CD4-positive, alpha-beta memory T cell (primary cell): ENCODE measurements around the gene PLAAT3. TPM values are rescaled to one million over a fixed set of nuclear protein-coding genes. Genes with fewer than 3 reads are reported as not detected.
"Not testable (repeated sequence)": the region's sequence is repeated elsewhere in the genome, so short reads cannot be mapped to it uniquely, and the experiment has no call there.

Source experiments
- CTCF ChIA-PET: fragments of 350-600 bp; sonication (Branson Sonifier 250); formaldehyde crosslinking; loops from one replicate; lab custom pipeline; 2021; ENCODE audit warnings: inconsistent platforms; ENCODE audit not compliant: partially characterized antibody; lab: Charles Lee
- POLR2A ChIA-PET: fragments of 350-600 bp; sonication (Branson Sonifier 250); formaldehyde crosslinking; loops from one replicate; lab custom pipeline; 2021; ENCODE audit not compliant: partially characterized antibody; lab: Charles Lee
- DNase-seq, 5 donors: peaks; one replicate each; pipeline versions ENCODE4 v3.0.0 to v3.0.0-alpha.2; 2020 to 2022; ENCODE audit warnings: mixed read lengths in 1 of 5
- H3K27ac ChIP-seq: one replicate; pipeline ENCODE4 v1.7.0; 2013; ENCODE audit warnings: low read depth, low read length
- H3K27me3 ChIP-seq: 2 replicates; pipeline ENCODE4 v1.7.0; 2013; ENCODE audit warnings: mild to moderate bottlenecking, low read length, moderate library complexity; ENCODE audit not compliant: insufficient read depth
- H3K36me3 ChIP-seq: 2 replicates; pipeline ENCODE4 v1.7.0; 2013; ENCODE audit warnings: mild to moderate bottlenecking, low read length, moderate library complexity; ENCODE audit not compliant: insufficient read depth
- H3K4me1 ChIP-seq: 2 replicates; pipeline ENCODE4 v1.7.0; 2013; ENCODE audit warnings: mild to moderate bottlenecking, low read length, moderate library complexity; ENCODE audit not compliant: insufficient read depth
- H3K4me3 ChIP-seq, 2 donors: one replicate each; pipeline ENCODE4 v1.7.0; 2013; ENCODE audit warnings: low read length in 2 of 2, mild to moderate bottlenecking in 1 of 2
- H3K9me3 ChIP-seq, 2 donors: one replicate each; pipeline ENCODE4 v1.7.0; 2013; ENCODE audit warnings: low read length in 2 of 2, control low read depth in 1 of 2; ENCODE audit not compliant: control insufficient read depth in 1 of 2
- H3K27ac Mint-ChIP-seq, 7 donors: one replicate each; pipeline ENCODE4 v1.8.0; 2020 to 2021; ENCODE audit warnings: mixed read lengths in 7 of 7, mild to moderate bottlenecking in 6 of 7, inconsistent platforms in 3 of 7, moderate library complexity in 3 of 7
- H3K27me3 Mint-ChIP-seq, 2 donors: one replicate each; pipeline ENCODE4 v1.8.0; 2020 to 2021; ENCODE audit warnings: mixed read lengths in 2 of 2
- H3K36me3 Mint-ChIP-seq, 2 donors: one replicate each; pipeline ENCODE4 v1.8.0; 2020 to 2021; ENCODE audit warnings: mixed read lengths in 2 of 2, inconsistent platforms in 1 of 2, mild to moderate bottlenecking in 1 of 2
- H3K4me1 Mint-ChIP-seq, 4 donors: one replicate each; pipeline ENCODE4 v1.8.0; 2020 to 2021; ENCODE audit warnings: mixed read lengths in 4 of 4, mild to moderate bottlenecking in 1 of 4
- H3K4me3 Mint-ChIP-seq, 8 donors: one replicate each; pipeline ENCODE4 v1.8.0; 2020 to 2021; ENCODE audit warnings: mixed read lengths in 8 of 8, mild to moderate bottlenecking in 7 of 8, moderate library complexity in 6 of 8, inconsistent platforms in 3 of 8
- H3K9me3 Mint-ChIP-seq, 8 donors: one replicate each; pipeline ENCODE4 v1.8.0; 2020 to 2021; ENCODE audit warnings: mixed read lengths in 8 of 8, mild to moderate bottlenecking in 5 of 8, inconsistent platforms in 3 of 8, moderate library complexity in 1 of 8
- intact Hi-C: fragments of 100-400 bp; cut with micrococcal nuclease; formaldehyde crosslinking; loops from one replicate; pipeline ENCODE4 v1.15.1; 2023
- polyA plus RNA-seq, 2 donors: library from polyadenylated mRNA; unstranded; fragments of 300-500 nt; fragmentation: Illumina TruSeq; gene quantifications; one replicate each; pipeline ENCODE4 v1.2.3, GENCODE V29; 2021
- total RNA-seq, 2 experiments: library from RNA; stranded (reverse); gene quantifications; one replicate each; pipeline ENCODE4 v1.2.3, GENCODE V29; 2021

The PLAAT3 gene
- total and polyA plus RNA-seq, 4 experiments from 2014 or later = 3.6 to 9.2 (median 6.1) TPM

- Mint-ChIP-seq H3K4me1 (peaks cover 10 to 24% (median 13%) of the 10 kb centered on the region in 4 donors), H3K27ac (peak overlapping the region in 4 of 7 donors; percentile 14 to 91 (median 47)), H3K27me3 (no peaks in the 10 kb centered on the region), H3K36me3 (peaks cover 35 to 48% of the 10 kb centered on the region in 2 donors), H3K4me3 (no peak overlapping the region), H3K9me3 (no peaks in the 10 kb centered on the region)
- Histone ChIP-seq H3K27ac (no peak overlapping the region), H3K4me3 (no peak overlapping the region), H3K9me3 (no peaks in the 10 kb centered on the region), H3K36me3 (peaks cover 26% of the 10 kb centered on the region), H3K4me1 (no peaks in the 10 kb centered on the region), H3K27me3 (no peaks in the 10 kb centered on the region)
- ChIA-PET POLR2A (interaction anchor here (1.0 kb wide), 1 partner anchor 32 kb away, joined by 3 read pairs; no protein-coding TSS in a partner anchor), CTCF (interaction anchor here (0.7 to 8.6 kb wide), 19 partner anchors 10 to 616 kb away, joined by 3 to 191 read pairs (median 4); partner anchors contain the start of genes ATL3, LGALS12, PLAAT4 and ZFTA)
- peak in 3 of 5 donors; percentile 9 to 20 (median 11) for DNase-seq
- intact Hi-C loops = loop anchor here (1.0 to 5.0 kb wide), 2 partner anchors 99 to 102 kb away; partner anchors contain the start of gene PLAAT4
These were observed 25.1 kb upstream of the PLAAT3 start for GRCh38 chr11:63639199-63639832.

- H3K4me3 Mint-ChIP-seq, H3K9me3 Mint-ChIP-seq, POLR2A ChIA-PET, H3K27ac Mint-ChIP-seq, H3K4me3 ChIP-seq, H3K27me3 Mint-ChIP-seq, H3K27me3 ChIP-seq, H3K4me1 ChIP-seq, H3K9me3 ChIP-seq, H3K27ac ChIP-seq, DNase-seq: not testable (repeated sequence)
- Mint-ChIP-seq H3K36me3 (peaks cover 29 to 43% of the 10 kb centered on the region in 2 donors), H3K4me1 (peaks cover 10 to 24% (median 13%) of the 10 kb centered on the region in 4 donors)
- H3K36me3 ChIP-seq = peaks cover 25% of the 10 kb centered on the region
- intact Hi-C loops = loop anchor here (5.0 kb wide), 1 partner anchor 101 kb away; the partner anchor contains the start of gene PLAAT4
- CTCF ChIA-PET = interaction anchor here (1.1 to 8.6 kb wide), 20 partner anchors 10 to 615 kb away, joined by 3 to 191 read pairs (median 4); partner anchors contain the start of genes ATL3, PLAAT4 and ZFTA
These were observed 24.2 kb upstream of the PLAAT3 start for GRCh38 chr11:63638436-63638835.

- POLR2A ChIA-PET = interaction anchor here (0.7 to 1.8 kb wide), 3 partner anchors 22 to 156 kb away, joined by 3 to 8 read pairs (median 5); partner anchors contain the start of gene PLAAT3
- Mint-ChIP-seq H3K4me3 (no peak overlapping the region), H3K27ac (peak overlapping the region in 1 of 7 donors; percentile 7)
These were observed 21.7 kb upstream of the PLAAT3 start for GRCh38 chr11:63635762-63636465.

GRCh38 chr11:63629426-63629825 is 15.2 kb upstream of the PLAAT3 start:
- ChIA-PET CTCF (interaction anchor here (1.3 to 3.8 kb wide), 4 partner anchors 8 to 150 kb away, joined by 4 to 23 read pairs (median 5); no protein-coding TSS in a partner anchor), POLR2A (no interaction called here)
- intact Hi-C loops = no loop called here
- no peak overlapping the region for H3K4me3 ChIP-seq
- H3K27ac ChIP-seq = no peak overlapping the region
- no peaks in the 10 kb centered on the region for H3K9me3 Mint-ChIP-seq
- no peaks in the 10 kb centered on the region for H3K27me3 Mint-ChIP-seq
- peak overlapping the region in 2 of 7 donors; percentile 21 to 41 for H3K27ac Mint-ChIP-seq
- H3K9me3 ChIP-seq = no peaks in the 10 kb centered on the region
- H3K4me1 Mint-ChIP-seq = peaks cover 0 to 1% (median 0%) of the 10 kb centered on the region in 4 donors
- no peak for DNase-seq
- no peaks in the 10 kb centered on the region for H3K27me3 ChIP-seq
- H3K4me3 Mint-ChIP-seq = no peak overlapping the region
- peaks cover 23% of the 10 kb centered on the region for H3K36me3 ChIP-seq
- H3K4me1 ChIP-seq = no peaks in the 10 kb centered on the region
- H3K36me3 Mint-ChIP-seq = peaks cover 30 to 46% of the 10 kb centered on the region in 2 donors

More at GRCh38 chr11:63635762-63636465, 21.7 kb upstream of the PLAAT3 start:
- DNase-seq = peak; percentile 56 to 69 (median 66)
- peaks cover 10 to 14% (median 10%) of the 10 kb centered on the region in 4 donors for H3K4me1 Mint-ChIP-seq
- intact Hi-C loops = loop anchor here (1.0 to 5.0 kb wide), 3 partner anchors 99 to 601 kb away; partner anchors contain the start of gene PLAAT4
- H3K4me1 ChIP-seq = no peaks in the 10 kb centered on the region
- H3K27ac ChIP-seq = no peak overlapping the region
- no peaks in the 10 kb centered on the region for H3K27me3 ChIP-seq
- peaks cover 22 to 39% of the 10 kb centered on the region in 2 donors for H3K36me3 Mint-ChIP-seq
- H3K9me3 Mint-ChIP-seq = no peaks in the 10 kb centered on the region
- peaks cover 21% of the 10 kb centered on the region for H3K36me3 ChIP-seq
- H3K4me3 ChIP-seq = no peak overlapping the region
- CTCF ChIA-PET = interaction anchor here (0.7 to 8.6 kb wide), 18 partner anchors 9 to 613 kb away, joined by 3 to 191 read pairs (median 3); partner anchors contain the start of genes PLAAT4 and PLAAT5
- H3K9me3 ChIP-seq = no peaks in the 10 kb centered on the region
- no peaks in the 10 kb centered on the region for H3K27me3 Mint-ChIP-seq

- no peak overlapping the region for H3K4me3 Mint-ChIP-seq
- peaks cover 3 to 9% of the 10 kb centered on the region in 2 donors for H3K36me3 Mint-ChIP-seq
- H3K27ac ChIP-seq = no peak overlapping the region
- no peaks in the 10 kb centered on the region for H3K9me3 Mint-ChIP-seq
- peak overlapping the region in 2 of 7 donors; percentile 2 to 9 for H3K27ac Mint-ChIP-seq
- no peaks in the 10 kb centered on the region for H3K27me3 ChIP-seq
- ChIA-PET POLR2A (interaction anchor here (2.0 kb wide), 1 partner anchor 87 kb away, joined by 8 read pairs; the partner anchor contains the start of gene PLAAT4), CTCF (interaction anchor here (1.1 to 2.8 kb wide), 3 partner anchors 12 to 146 kb away, joined by 3 to 10 read pairs (median 3); no protein-coding TSS in a partner anchor)
- H3K27me3 Mint-ChIP-seq = no peaks in the 10 kb centered on the region
- H3K4me3 ChIP-seq = no peak overlapping the region
- H3K4me1 Mint-ChIP-seq = peaks cover 0 to 3% (median under 1%) of the 10 kb centered on the region in 4 donors
- intact Hi-C loops = no loop called here
- H3K4me1 ChIP-seq = no peaks in the 10 kb centered on the region
- no peaks in the 10 kb centered on the region for H3K36me3 ChIP-seq
- no peak for DNase-seq
- H3K9me3 ChIP-seq = no peaks in the 10 kb centered on the region
These were observed 9.4 kb upstream of the PLAAT3 start for GRCh38 chr11:63623513-63624140.

- Histone ChIP-seq H3K36me3 (no peaks in the 10 kb centered on the region), H3K4me1 (no peaks in the 10 kb centered on the region), H3K27me3 (no peaks in the 10 kb centered on the region), H3K4me3 (no peak overlapping the region), H3K9me3 (no peaks in the 10 kb centered on the region), H3K27ac (no peak overlapping the region)
- Mint-ChIP-seq H3K9me3 (no peaks in the 10 kb centered on the region), H3K27me3 (no peaks in the 10 kb centered on the region), H3K36me3 (peaks cover 0 to 1% of the 10 kb centered on the region in 2 donors), H3K27ac (peak overlapping the region in 1 of 7 donors; percentile 16), H3K4me1 (peaks cover 0 to 3% (median under 1%) of the 10 kb centered on the region in 4 donors), H3K4me3 (no peak overlapping the region)
- no peak for DNase-seq
- CTCF ChIA-PET = interaction anchor here (1.1 to 2.8 kb wide), 2 partner anchors 143 to 145 kb away, joined by 3 to 10 read pairs; no protein-coding TSS in a partner anchor
- intact Hi-C loops = no loop called here
- POLR2A ChIA-PET = interaction anchor here (2.0 kb wide), 1 partner anchor 85 kb away, joined by 8 read pairs; the partner anchor contains the start of gene PLAAT4
These were observed 8.1 kb upstream of the PLAAT3 start for GRCh38 chr11:63622323-63622722.
